M059J (cell line): ENCODE measurements around the gene DARS1. TPM values are rescaled to one million over a fixed set of nuclear protein-coding genes. Genes with fewer than 3 reads are reported as not detected.
"Not testable (repeated sequence)": the region's sequence is repeated elsewhere in the genome, so short reads cannot be mapped to it uniquely, and the experiment has no call there.

ENCODE experiments used
- DNase-seq: peaks from one replicate; pipeline ENCODE4 v3.0.0-alpha.2; 2012; ENCODE audit warnings: low read depth
- total RNA-seq: library from RNA; depleted of rRNA; stranded (reverse); fragments of >200 nt; shearing (Covaris generic); gene quantifications from 2 replicates; pipeline ENCODE4 v1.2.3, GENCODE V29; 2014; rRNA removed

Gene DARS1
- total RNA-seq, 1 experiment from 2014 or later, result 143 TPM

DNA sequence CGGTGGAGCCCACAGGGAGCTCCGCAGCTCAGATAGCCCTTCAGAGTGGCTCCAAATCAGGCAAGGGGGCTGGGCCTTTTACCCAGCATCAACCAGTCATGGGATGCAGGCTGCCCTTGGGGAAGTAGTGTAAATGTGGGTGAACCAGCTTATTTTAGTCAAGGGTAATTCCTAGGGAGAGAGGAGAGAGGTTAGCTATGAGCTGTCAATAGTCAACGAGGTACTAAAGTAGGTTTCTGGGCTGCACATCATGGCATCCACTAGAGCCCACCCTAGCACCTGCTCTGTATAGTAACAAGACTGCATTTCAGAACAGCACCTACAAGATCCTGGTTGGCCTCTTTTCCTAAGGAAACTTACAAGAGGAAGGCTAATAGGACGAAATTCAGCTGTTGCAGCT, 99.7 kb downstream of the DARS1 start:
- no peak for DNase-seq

DNA sequence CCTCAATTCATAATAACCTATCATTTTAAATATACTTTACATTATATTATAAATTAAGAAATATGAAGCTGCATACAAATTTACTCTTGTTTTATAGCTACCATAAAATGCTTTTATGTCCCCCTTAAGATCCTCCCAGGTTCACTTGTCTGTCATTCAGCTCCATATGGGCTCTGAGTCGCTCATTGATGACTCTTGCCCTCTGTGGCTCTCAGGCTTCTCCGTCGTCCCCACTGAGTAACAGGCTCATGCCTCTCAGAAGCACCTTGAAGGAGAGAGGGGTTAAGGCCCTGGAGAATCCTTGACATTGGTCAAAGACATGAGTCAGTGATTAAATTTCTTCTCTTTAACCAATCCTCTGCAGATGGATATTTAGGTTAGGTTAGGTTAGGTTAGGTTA, 103.0 kb downstream of the DARS1 start:
- no peak for DNase-seq

DNA sequence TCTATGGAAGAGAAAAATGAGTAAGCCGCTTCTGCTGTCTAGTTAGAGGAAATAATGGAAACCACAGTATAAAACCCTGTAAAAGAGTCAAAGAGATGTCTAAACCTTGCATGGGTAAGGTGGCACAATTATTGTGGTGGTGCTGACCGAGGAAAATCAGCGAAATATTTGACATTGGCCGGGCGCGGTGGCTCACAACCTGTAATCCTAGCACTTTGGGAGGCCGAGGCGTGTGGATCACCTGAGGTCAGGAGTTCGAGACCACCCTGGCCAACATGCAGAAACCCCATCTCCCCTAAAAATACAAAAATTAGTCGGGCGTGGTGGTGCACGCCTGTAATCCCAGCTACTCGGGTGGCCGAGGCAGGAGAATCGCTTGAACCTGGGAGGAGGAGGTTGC, 108.7 kb downstream of the DARS1 start:
- DNase-seq, result not testable (repeated sequence)

DNA sequence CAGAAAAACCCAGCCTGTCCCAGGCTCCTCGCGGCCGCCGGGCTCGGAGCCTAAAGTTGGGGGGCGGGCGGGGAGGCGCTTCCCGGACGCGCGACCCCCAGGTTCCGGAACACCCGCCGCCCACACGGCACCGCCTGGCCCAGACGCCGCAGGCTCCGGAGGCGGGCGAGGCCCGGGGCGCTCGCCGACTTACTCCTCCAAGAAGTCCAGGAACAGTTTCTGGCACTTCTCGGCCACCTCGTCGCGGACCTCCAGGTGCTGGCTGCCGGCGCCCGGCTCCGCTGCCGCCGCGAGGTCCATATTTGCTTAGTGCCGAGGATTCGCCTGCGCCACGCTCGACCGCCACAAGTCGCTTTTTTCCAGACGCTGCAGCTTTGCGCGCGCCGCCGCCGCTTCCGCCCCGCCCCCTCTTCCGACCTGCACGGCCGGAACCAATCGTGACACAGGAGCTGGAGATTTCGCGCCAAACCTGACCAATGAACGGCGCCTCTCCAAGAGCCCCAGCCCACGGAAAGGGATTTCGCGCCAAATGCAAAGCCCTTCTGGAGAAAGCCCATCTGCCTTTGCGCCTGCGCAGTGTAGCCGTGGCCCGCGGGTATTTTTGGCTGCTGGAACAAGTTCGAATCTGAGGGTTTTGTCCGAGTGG, 109.2 kb downstream of the DARS1 start, which contains the start of gene MCM6:
Gene MCM6, minus strand, starts transcription at position 378 of the 646 bp plus-strand sequence. Its CDS starts 78 bp downstream, at position 300.
- DNase-seq, result peak; percentile 98

- DNase-seq, result peak; percentile 66
Measured at GRCh38 chr2:135875491-135876065, 109.8 kb downstream of the DARS1 start.

DNA sequence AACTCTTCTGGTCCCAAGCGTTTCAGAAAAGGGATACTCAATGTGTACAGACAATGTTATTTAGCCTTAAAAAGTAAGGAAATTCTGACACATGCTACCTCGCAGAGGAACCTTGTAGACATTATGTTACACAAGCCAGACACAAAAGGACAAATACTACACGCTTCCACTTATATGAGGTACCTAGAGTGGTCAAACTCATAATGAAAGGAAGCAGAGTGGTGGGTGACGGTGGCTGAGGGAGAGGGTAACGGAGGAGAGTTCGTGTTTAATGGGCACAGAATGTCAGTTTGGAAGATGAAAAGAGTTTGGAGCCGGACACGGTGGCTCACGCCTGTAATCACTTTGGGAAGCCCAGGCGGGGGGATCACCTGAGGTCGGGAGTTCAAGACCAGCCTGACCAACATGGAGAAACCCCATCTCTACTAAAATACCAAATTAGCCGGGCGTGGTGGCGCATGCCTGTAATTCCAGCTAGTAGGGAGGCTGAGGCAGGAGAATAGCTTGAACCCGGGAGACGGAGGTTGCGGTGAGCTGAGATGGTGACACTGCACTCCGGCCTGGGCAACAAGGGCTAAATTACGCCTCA, 110.6 kb downstream of the DARS1 start:
- DNase-seq, result no peak

DNA sequence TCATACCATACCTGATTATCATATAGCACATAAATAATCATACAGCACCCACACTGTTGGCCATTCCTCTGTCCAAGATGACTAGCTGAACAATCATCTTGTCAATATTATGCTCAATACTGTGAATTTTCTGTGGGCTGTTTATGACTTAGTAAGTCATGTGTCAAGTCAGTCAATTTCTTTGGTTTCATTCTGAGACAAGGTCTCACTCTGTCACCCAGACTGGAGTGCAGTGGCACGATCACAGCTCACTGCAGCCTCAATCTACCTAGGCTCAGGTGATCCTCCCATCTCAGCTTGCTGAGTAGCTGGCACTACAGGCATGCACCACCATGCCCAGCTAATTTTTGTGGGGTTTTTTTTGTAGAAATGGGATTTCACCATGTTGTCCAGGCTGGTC, 114.9 kb downstream of the DARS1 start:
- DNase-seq, result no peak

GRCh38 chr2:135863233-135863632, 122.2 kb downstream of the DARS1 start:
- DNase-seq, result no peak

DNA sequence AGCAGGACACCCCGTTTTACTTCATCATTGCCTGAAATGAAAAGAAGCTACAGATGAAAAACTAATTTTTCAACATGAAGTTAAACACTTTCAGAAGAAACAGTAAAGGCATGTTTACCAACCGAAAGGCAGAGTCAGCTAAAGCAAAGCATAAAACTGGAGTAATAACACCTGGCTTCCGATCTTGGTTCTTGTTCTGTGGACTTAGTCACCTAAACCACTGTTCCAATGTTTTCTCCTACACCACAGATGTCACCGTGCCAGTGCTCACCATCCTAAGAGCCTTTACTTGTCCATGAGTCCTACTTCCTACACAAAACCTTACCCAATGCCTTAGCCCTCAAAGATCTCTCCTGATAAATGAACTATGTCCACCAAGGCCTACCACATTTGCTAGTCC, 122.7 kb downstream of the DARS1 start:
- DNase-seq, result no peak

Other genes starting within 250 kb of the DARS1 start
- 53.1 and 55.5 TPM in 2 replicates for gene UBXN4, start 243.8 kb downstream of the DARS1 start, total RNA-seq
- not detected in 2 replicates for gene LCT, start 148.4 kb downstream of the DARS1 start, total RNA-seq
- 23.8 and 40.8 TPM in 2 replicates for gene MCM6, start 109.2 kb downstream of the DARS1 start, total RNA-seq
- gene CXCR4, start 132.5 kb upstream of the DARS1 start, total RNA-seq, result 0.12 TPM in 1 of 2 replicates, not detected in the other